Muscle of arm (tissue), 12 donors: ENCODE results near the gene FEZF1. TPM values are rescaled to one million over a fixed set of nuclear protein-coding genes. Genes with fewer than 3 reads are reported as not detected.
"Not testable (repeated sequence)": the region's sequence is repeated elsewhere in the genome, so short reads cannot be mapped to it uniquely, and the experiment has no call there.

ENCODE experiments used
- DNase-seq: peaks from one replicate; pipeline ENCODE4 v3.0.0-alpha.2; 2013
- polyA plus RNA-seq, 12 donors: library from polyadenylated mRNA; unstranded; fragments of 120-200 nt; gene quantifications; one replicate each; pipeline ENCODE4 v1.2.1, GENCODE V29; 2013; ENCODE audit not compliant: insufficient read length in 12 of 12

FEZF1 gene
- polyA plus RNA-seq, 12 donors = not detected

GRCh38 chr7:122309421-122309820 lies 4.9 kb upstream of the FEZF1 start:
- DNase-seq = no peak

GRCh38 chr7:122307228-122307621 lies 2.7 kb upstream of the FEZF1 start:
- no peak for DNase-seq

- DNase-seq = no peak
These were observed 2.0 kb upstream of the FEZF1 start for GRCh38 chr7:122306320-122307227.

GRCh38 chr7:122305475-122306319 lies 1.1 kb upstream of the FEZF1 start:
- DNase-seq = no peak

GRCh38 chr7:122304996-122305421 lies 459 bp upstream of the FEZF1 start:
- no peak for DNase-seq

GRCh38 chr7:122303531-122304318 lies 825 bp downstream of the FEZF1 start:
- no peak for DNase-seq

GRCh38 chr7:122302761-122303530 lies 1.6 kb downstream of the FEZF1 start:
- DNase-seq = no peak

- no peak for DNase-seq
These were observed 2.4 kb downstream of the FEZF1 start for GRCh38 chr7:122301858-122302760.

- DNase-seq = no peak
These were observed 3.4 kb downstream of the FEZF1 start for GRCh38 chr7:122300956-122301833.

GRCh38 chr7:122300211-122300932 lies 4.2 kb downstream of the FEZF1 start:
- no peak for DNase-seq

- DNase-seq = no peak
These were observed 4.8 kb downstream of the FEZF1 start for GRCh38 chr7:122299624-122300210.

- DNase-seq = no peak
These were observed 5.9 kb downstream of the FEZF1 start for GRCh38 chr7:122298618-122299017.

- DNase-seq = no peak
These were observed 6.4 kb downstream of the FEZF1 start for GRCh38 chr7:122298131-122298530.

- DNase-seq = no peak
These were observed 13.4 kb downstream of the FEZF1 start for GRCh38 chr7:122291189-122291588.

- no peak for DNase-seq
These were observed 14.1 kb downstream of the FEZF1 start for GRCh38 chr7:122290476-122290875.

- DNase-seq = no peak
These were observed 15.1 kb downstream of the FEZF1 start for GRCh38 chr7:122289426-122289825.

- DNase-seq = not testable (repeated sequence)
These were observed 19.9 kb downstream of the FEZF1 start for GRCh38 chr7:122284608-122285007.

GRCh38 chr7:122273117-122273516 lies 31.4 kb downstream of the FEZF1 start:
- DNase-seq = no peak
